HG03442 (cell line): ENCODE measurements around the gene CSPG4.
"Not testable (repeated sequence)": the region's sequence is repeated elsewhere in the genome, so short reads cannot be mapped to it uniquely, and the experiment has no call there.

Experiments
- ATAC-seq: cut with Tn5 transposase; IDR thresholded peaks from one replicate; pipeline ENCODE4 v1.9.1; 2021; ENCODE audit warnings: mild to moderate bottlenecking, moderate library complexity; ENCODE audit not compliant: unreplicated experiment

CSPG4 gene

GRCh38 chr15:75705854-75706681 lies 6.6 kb downstream of the CSPG4 start:
- no peak for ATAC-seq

- ATAC-seq = not testable (repeated sequence)
Measured at GRCh38 chr15:75705375-75705774, 7.3 kb downstream of the CSPG4 start.

GRCh38 chr15:75704618-75705017 lies 8.0 kb downstream of the CSPG4 start:
- ATAC-seq = no peak

- ATAC-seq = no peak
Measured at GRCh38 chr15:75704263-75704615, 8.4 kb downstream of the CSPG4 start.

- ATAC-seq = not testable (repeated sequence)
Measured at GRCh38 chr15:75703440-75704262, 9.0 kb downstream of the CSPG4 start.

GRCh38 chr15:75702436-75702835 lies 10.2 kb downstream of the CSPG4 start:
- no peak for ATAC-seq

GRCh38 chr15:75701071-75702003 lies 11.3 kb downstream of the CSPG4 start:
- ATAC-seq = not testable (repeated sequence)

- ATAC-seq = peak; percentile 43
Measured at GRCh38 chr15:75699961-75700874, 12.4 kb downstream of the CSPG4 start.

- ATAC-seq = not testable (repeated sequence)
Measured at GRCh38 chr15:75699517-75699916, 13.1 kb downstream of the CSPG4 start.

GRCh38 chr15:75697974-75698747 lies 14.5 kb downstream of the CSPG4 start:
- not testable (repeated sequence) for ATAC-seq

- no peak for ATAC-seq
Measured at GRCh38 chr15:75697523-75697922, 15.1 kb downstream of the CSPG4 start.

- ATAC-seq = no peak
Measured at GRCh38 chr15:75696854-75697259, 15.8 kb downstream of the CSPG4 start.

GRCh38 chr15:75696311-75696720 lies 16.3 kb downstream of the CSPG4 start:
- ATAC-seq = no peak

- no peak for ATAC-seq
Measured at GRCh38 chr15:75695634-75696310, 16.9 kb downstream of the CSPG4 start.

GRCh38 chr15:75695220-75695619 lies 17.4 kb downstream of the CSPG4 start:
- no peak for ATAC-seq

- no peak for ATAC-seq
Measured at GRCh38 chr15:75694241-75695182, 18.1 kb downstream of the CSPG4 start.

- no peak for ATAC-seq
Measured at GRCh38 chr15:75693501-75694240, 19.0 kb downstream of the CSPG4 start.
